Liver (tissue), 9 donors: ENCODE results near the gene MARK1. TPM values are rescaled to one million over a fixed set of nuclear protein-coding genes. Genes with fewer than 3 reads are reported as not detected.

Experiments
- DNase-seq: peaks from one replicate; pipeline ENCODE4 v3.0.0-alpha.2; 2017; ENCODE audit warnings: low spot score
- H3K27ac ChIP-seq, 2 donors: one replicate each; pipeline ENCODE4 v1.7.0; 2013; ENCODE audit warnings: inconsistent platforms in 2 of 2, low read length in 2 of 2, control low read depth in 1 of 2, low read depth in 1 of 2, mild to moderate bottlenecking in 1 of 2
- H3K27me3 ChIP-seq, 4 donors: one replicate each; pipeline versions ENCODE4 v1.6.1 to v1.7.0; 2013; ENCODE audit warnings: low read length in 3 of 4, inconsistent platforms in 1 of 4, mild to moderate bottlenecking in 1 of 4, moderate library complexity in 1 of 4; ENCODE audit not compliant: control insufficient read depth in 4 of 4, insufficient read depth in 4 of 4
- H3K36me3 ChIP-seq, 4 donors: one replicate each; pipeline versions ENCODE4 v1.6.1 to v1.7.0; 2013; ENCODE audit warnings: low read length in 3 of 4, mild to moderate bottlenecking in 3 of 4, low read depth in 1 of 4, moderate library complexity in 1 of 4; ENCODE audit not compliant: control insufficient read depth in 4 of 4, insufficient read depth in 3 of 4
- H3K4me1 ChIP-seq, 4 donors: one replicate each; pipeline versions ENCODE4 v1.6.1 to v1.7.0; 2013; ENCODE audit warnings: low read length in 3 of 4, mild to moderate bottlenecking in 3 of 4, moderate library complexity in 1 of 4; ENCODE audit not compliant: control insufficient read depth in 4 of 4, insufficient read depth in 4 of 4
- H3K4me3 ChIP-seq, 3 donors: one replicate each; pipeline versions ENCODE4 v1.6.1 to v1.7.0; 2013; ENCODE audit warnings: low read length in 3 of 3, control low read depth in 1 of 3, low read depth in 1 of 3, mild to moderate bottlenecking in 1 of 3
- H3K9ac ChIP-seq, 2 donors: one replicate each; pipeline ENCODE4 v1.7.0; 2013; ENCODE audit warnings: low read length in 2 of 2, mild to moderate bottlenecking in 2 of 2, moderate library complexity in 2 of 2, control low read depth in 1 of 2, low read depth in 1 of 2
- H3K9me3 ChIP-seq, 4 donors: one replicate each; pipeline versions ENCODE4 v1.6.1 to v1.7.0; 2013; ENCODE audit warnings: low read length in 3 of 4; ENCODE audit not compliant: control insufficient read depth in 4 of 4
- ATF3 ChIP-seq: IDR thresholded peaks from 2 replicates; pipeline ENCODE4 v1.6.1; 2016; ENCODE audit warnings: antibody characterized with exemption
- CTCF ChIP-seq: fragments of 150-350 bp; IDR thresholded peaks from 2 replicates; pipeline ENCODE4 v1.5.1; 2017; ENCODE audit warnings: improper control_type of control experiment, low read depth, low read length; ENCODE audit not compliant: missing input control
- EGR1 ChIP-seq, 2 donors: IDR thresholded peaks; 2 replicates each; pipeline ENCODE4 v1.6.1; 2016 to 2018; ENCODE audit warnings: antibody characterized with exemption in 2 of 2, low read depth in 2 of 2
- FOXA1 ChIP-seq: IDR thresholded peaks from 2 replicates; pipeline ENCODE4 v1.6.1; 2016; ENCODE audit warnings: antibody characterized with exemption
- FOXA2 ChIP-seq: IDR thresholded peaks from 2 replicates; pipeline ENCODE4 v1.6.1; 2016; ENCODE audit warnings: antibody characterized with exemption
- GABPA ChIP-seq, 2 donors: IDR thresholded peaks in 1 of 2; conservative IDR thresholded peaks in 1 of 2; 2 replicates each; pipeline ENCODE4 v1.6.1; 2016; ENCODE audit warnings: antibody characterized with exemption in 2 of 2, mild to moderate bottlenecking in 1 of 2, moderate library complexity in 1 of 2
- HNF4A ChIP-seq, 2 donors: conservative IDR thresholded peaks; 2 replicates each; pipeline ENCODE4 v1.6.1; 2016; ENCODE audit warnings: antibody characterized with exemption in 2 of 2, mild to moderate bottlenecking in 2 of 2
- HNF4G ChIP-seq: IDR thresholded peaks from 2 replicates; pipeline ENCODE4 v1.6.1; 2016; ENCODE audit warnings: antibody characterized with exemption
- JUND ChIP-seq, 2 donors: IDR thresholded peaks; 2 replicates each; pipeline ENCODE4 v1.6.1; 2016; ENCODE audit warnings: antibody characterized with exemption in 2 of 2
- MAX ChIP-seq: IDR thresholded peaks from 2 replicates; pipeline ENCODE4 v1.6.1; 2016; ENCODE audit warnings: antibody characterized with exemption
- NR2F2 ChIP-seq: IDR thresholded peaks from 2 replicates; pipeline ENCODE4 v1.6.1; 2016; ENCODE audit warnings: antibody characterized with exemption
- RAD21 ChIP-seq, 2 donors: IDR thresholded peaks; 2 replicates each; pipeline ENCODE4 v1.6.1; 2016; ENCODE audit warnings: antibody characterized with exemption in 2 of 2, mild to moderate bottlenecking in 2 of 2
- REST ChIP-seq: IDR thresholded peaks from 2 replicates; pipeline ENCODE4 v1.6.1; 2016; ENCODE audit warnings: antibody characterized with exemption, mild to moderate bottlenecking
- RXRA ChIP-seq, 2 donors: IDR thresholded peaks; 2 replicates each; pipeline ENCODE4 v1.6.1; 2017 to 2018; ENCODE audit warnings: antibody characterized with exemption in 2 of 2, mild to moderate bottlenecking in 1 of 2
- SP1 ChIP-seq: IDR thresholded peaks from 2 replicates; pipeline ENCODE4 v1.6.1; 2018; ENCODE audit warnings: antibody characterized with exemption, mild to moderate bottlenecking
- TAF1 ChIP-seq: conservative IDR thresholded peaks from 2 replicates; pipeline ENCODE4 v1.6.1; 2016; ENCODE audit warnings: antibody characterized with exemption, mild to moderate bottlenecking
- YY1 ChIP-seq: IDR thresholded peaks from 2 replicates; pipeline ENCODE4 v1.6.1; 2016; ENCODE audit warnings: antibody characterized with exemption, mild to moderate bottlenecking
- ZBTB33 ChIP-seq: IDR thresholded peaks from 2 replicates; pipeline ENCODE4 v1.6.1; 2016; ENCODE audit warnings: antibody characterized with exemption
- WGBS: extraction: QIAGEN DNeasy Blood & Tissue Kit; methylation state at CpG from one replicate; pipeline ENCODE4 v1.1.7; 2013; 5-methylcytosine and 5-hydroxymethylcytosine counted together
- polyA plus RNA-seq, 2 donors: library from polyadenylated mRNA; stranded (reverse) in 1 of 2; unstranded in 1 of 2; fragments of 200-250 nt in 1 of 2; fragments of >200 nt in 1 of 2; fragmentation: Nextera tagmentation in 1 of 2; extraction: Ambion mirVana in 1 of 2; gene quantifications; one replicate each; pipeline versions ENCODE4 v1.2.1 to v1.2.3, GENCODE V29; 2013 to 2015
- total RNA-seq, 2 donors: library from RNA; depleted of rRNA; stranded (reverse); fragments of >200 nt; gene quantifications; one replicate each; pipeline ENCODE4 v1.2.3, GENCODE V29; 2014
- donor health status: healthy.
- donor health status: healthy.
- donor health status: healthy.
- donor health status: healthy.
- donor health status: healthy.

MARK1 gene
- total and polyA plus RNA-seq, 4 donors, result 0.10 to 0.59 (median 0.25) TPM

GRCh38 chr1:220484135-220484534, 43.8 kb upstream of the MARK1 start:
- TF ChIP-seq TAF1, result no peak
- TF ChIP-seq ATF3, result no peak
- no peak for TF ChIP-seq FOXA1
- TF ChIP-seq HNF4G, result no peak
- Histone ChIP-seq H3K36me3 (no peaks in the 10 kb centered on the region), H3K4me3 (no peak overlapping the region), H3K27ac (no peak overlapping the region), H3K9ac (no peak overlapping the region), H3K27me3 (no peaks in the 10 kb centered on the region), H3K4me1 (no peaks in the 10 kb centered on the region), H3K9me3 (peaks cover 0 to 4% (median 0%) of the 10 kb centered on the region in 4 donors)
- DNase-seq, result no peak

GRCh38 chr1:220485131-220485530, 42.8 kb upstream of the MARK1 start:
- TF ChIP-seq FOXA2 (no peak), CTCF (no peak), RXRA (IDR thresholded peaks at IDR 0.05) (no peak), HNF4A (conservative IDR thresholded peaks at IDR 0.05) (no peak), JUND (IDR thresholded peaks at IDR 0.05) (no peak), GABPA (IDR thresholded peaks at IDR 0.05 in 1 of 2, conservative IDR thresholded peaks at IDR 0.05 in 1 of 2) (no peak), TAF1 (no peak)
- no peaks in the 10 kb centered on the region for H3K27me3 ChIP-seq
- no peaks in the 10 kb centered on the region for H3K4me1 ChIP-seq
- peaks cover 0 to 4% (median 0%) of the 10 kb centered on the region in 4 donors for H3K9me3 ChIP-seq
- H3K36me3 ChIP-seq, result no peaks in the 10 kb centered on the region
- no peak overlapping the region for H3K4me3 ChIP-seq
- H3K27ac ChIP-seq, result no peak overlapping the region
- 60% methylated on average over 3 of the region's 3 CpGs for WGBS
- no peak overlapping the region for H3K9ac ChIP-seq
- no peak for DNase-seq

GRCh38 chr1:220485791-220486190, 42.1 kb upstream of the MARK1 start:
- H3K27ac ChIP-seq, result no peak overlapping the region
- no peaks in the 10 kb centered on the region for H3K36me3 ChIP-seq
- H3K9me3 ChIP-seq, result peaks cover 0 to 4% (median 0%) of the 10 kb centered on the region in 4 donors
- H3K4me3 ChIP-seq, result no peak overlapping the region
- no peaks in the 10 kb centered on the region for H3K27me3 ChIP-seq
- H3K9ac ChIP-seq, result no peak overlapping the region
- H3K4me1 ChIP-seq, result no peaks in the 10 kb centered on the region
- 85% methylated on average over 6 of the region's 6 CpGs for WGBS
- no peak for DNase-seq
- TF ChIP-seq JUND (IDR thresholded peaks at IDR 0.05), result no peak
- no peak for TF ChIP-seq TAF1
- TF ChIP-seq GABPA (IDR thresholded peaks at IDR 0.05 in 1 of 2, conservative IDR thresholded peaks at IDR 0.05 in 1 of 2), result no peak
- TF ChIP-seq CTCF, result no peak
- no peak for TF ChIP-seq NR2F2
- no peak for TF ChIP-seq RAD21 (IDR thresholded peaks at IDR 0.05)
- TF ChIP-seq SP1, result no peak
- no peak for TF ChIP-seq ZBTB33
- no peak for TF ChIP-seq EGR1 (IDR thresholded peaks at IDR 0.05; ENCODE audit: low read depth in 2 of 2)
- no peak for TF ChIP-seq FOXA2
- TF ChIP-seq MAX, result no peak
- no peak for TF ChIP-seq HNF4G
- TF ChIP-seq ATF3, result no peak
- TF ChIP-seq FOXA1, result no peak
- TF ChIP-seq RXRA (IDR thresholded peaks at IDR 0.05), result no peak
- TF ChIP-seq REST, result no peak
- TF ChIP-seq YY1, result no peak
